GM19239 (cell line): ENCODE measurements around the gene ANKS1A.
"Not testable (repeated sequence)": the region's sequence is repeated elsewhere in the genome, so short reads cannot be mapped to it uniquely, and the experiment has no call there.

Experiments used
- DNase-seq: peaks from one replicate; pipeline ENCODE4 v3.0.0; 2011; ENCODE audit warnings: low spot score; ENCODE audit not compliant: insufficient read length
- FAIRE-seq: peaks from 2 replicates; lab custom pipeline; 2011; peaks lifted over from hg19 to GRCh38; lab: Jason Lieb, UNC

ANKS1A gene

DNA sequence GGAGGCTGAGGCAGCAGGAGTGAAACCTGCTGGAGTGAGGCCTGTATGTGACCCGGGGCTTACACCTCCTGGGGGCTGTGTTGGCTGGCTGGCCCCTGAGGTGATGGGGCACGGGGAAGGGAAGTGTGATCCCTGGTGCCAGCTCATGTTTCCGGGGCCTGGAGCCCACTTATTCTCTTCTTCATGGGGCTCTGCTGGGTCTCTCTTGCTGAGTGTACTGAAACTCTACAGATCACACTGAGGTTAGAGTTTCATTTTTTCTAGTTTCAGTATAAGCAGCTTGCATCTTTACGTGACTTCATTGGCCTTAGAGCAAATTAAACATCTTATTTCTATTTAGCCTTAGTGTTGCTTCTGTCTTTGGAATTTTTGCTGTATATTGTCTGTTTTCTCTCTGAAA, 96.2 kb downstream of the ANKS1A start:
- DNase-seq (no peak), FAIRE-seq (no peak)

- FAIRE-seq (peak; percentile 76), DNase-seq (peak; percentile 50)
These were observed 97.8 kb downstream of the ANKS1A start for GRCh38 chr6:34986845-34987246.

GRCh38 chr6:34987506-34987905, 98.5 kb downstream of the ANKS1A start:
- no peak for FAIRE-seq
- no peak for DNase-seq

DNA sequence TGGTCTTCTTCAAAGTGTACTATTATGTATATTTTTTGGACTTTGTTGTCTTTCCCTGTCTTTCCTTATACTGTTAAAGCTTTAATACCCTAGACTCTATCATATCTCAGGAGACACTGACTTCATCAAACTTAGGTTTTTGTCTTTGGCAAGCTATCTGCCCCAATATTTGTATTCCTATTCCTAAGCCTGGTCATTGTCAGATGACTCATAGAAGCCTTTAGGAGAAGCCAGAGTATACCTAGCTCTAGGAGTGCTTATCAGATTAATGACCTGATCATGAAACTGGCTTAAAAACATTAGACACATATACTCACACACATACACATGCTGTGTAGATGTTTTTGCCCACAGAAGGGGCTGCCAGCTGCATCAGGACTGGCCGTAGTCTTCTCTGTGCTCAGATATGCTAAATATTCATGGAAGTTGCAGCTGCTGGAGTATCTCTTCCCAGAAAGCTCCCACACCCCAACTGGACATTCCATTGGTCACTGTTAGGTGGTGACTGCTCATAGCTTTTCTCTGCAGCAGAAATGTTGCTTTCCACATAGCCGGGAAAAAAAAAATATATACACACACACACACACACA, 102.0 kb downstream of the ANKS1A start:
- FAIRE-seq (no peak), DNase-seq (no peak)

- DNase-seq (no peak), FAIRE-seq (no peak)
These were observed 103.3 kb downstream of the ANKS1A start for GRCh38 chr6:34992376-34992775.

DNA sequence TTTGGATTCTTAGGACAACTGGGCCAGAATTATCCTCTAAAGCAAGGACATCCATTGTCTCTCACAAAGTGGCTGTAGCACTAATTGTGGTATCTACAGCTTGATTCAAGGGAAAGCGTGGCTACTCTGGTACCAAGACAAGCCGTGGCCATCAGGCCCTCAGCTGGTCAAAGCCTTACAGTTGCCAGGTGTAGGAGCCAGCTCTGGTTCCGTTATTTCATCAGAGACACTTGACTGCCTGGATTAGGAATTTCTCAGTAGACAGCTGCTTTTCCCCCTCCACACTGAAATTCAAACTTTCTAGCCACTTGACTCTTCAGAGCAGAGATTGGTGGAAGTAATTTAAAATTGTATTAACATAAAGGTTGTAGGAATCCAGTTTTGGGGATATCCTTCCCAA, 104.2 kb downstream of the ANKS1A start:
- FAIRE-seq (no peak), DNase-seq (no peak)

DNA sequence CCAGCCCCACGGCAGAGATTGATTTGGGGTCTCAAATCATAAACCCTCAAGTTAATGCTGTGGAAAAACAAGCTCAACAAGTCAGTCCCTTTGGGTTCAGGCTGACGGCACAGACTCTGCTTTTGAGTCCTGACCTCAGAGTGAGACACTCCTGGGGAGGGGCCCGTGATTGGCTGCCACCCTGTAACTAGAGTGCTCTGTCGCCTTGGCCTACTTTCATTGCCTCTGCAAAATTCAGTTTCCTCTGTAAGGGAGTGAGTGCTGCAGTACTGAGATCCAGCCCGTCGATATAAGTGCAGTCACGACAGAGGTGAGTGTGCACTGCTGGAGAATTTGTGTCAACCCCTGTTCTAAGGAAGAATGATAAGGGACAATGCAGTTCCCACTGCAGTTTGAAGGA, 105.6 kb downstream of the ANKS1A start:
- DNase-seq (no peak), FAIRE-seq (no peak)

- not testable (repeated sequence) for DNase-seq, FAIRE-seq
These were observed 109.4 kb downstream of the ANKS1A start for GRCh38 chr6:34998417-34998816.

GRCh38 chr6:34999153-34999552, 110.1 kb downstream of the ANKS1A start:
- FAIRE-seq, DNase-seq: not testable (repeated sequence)

GRCh38 chr6:34999962-35000361, 110.9 kb downstream of the ANKS1A start:
- not testable (repeated sequence) for DNase-seq, FAIRE-seq

DNA sequence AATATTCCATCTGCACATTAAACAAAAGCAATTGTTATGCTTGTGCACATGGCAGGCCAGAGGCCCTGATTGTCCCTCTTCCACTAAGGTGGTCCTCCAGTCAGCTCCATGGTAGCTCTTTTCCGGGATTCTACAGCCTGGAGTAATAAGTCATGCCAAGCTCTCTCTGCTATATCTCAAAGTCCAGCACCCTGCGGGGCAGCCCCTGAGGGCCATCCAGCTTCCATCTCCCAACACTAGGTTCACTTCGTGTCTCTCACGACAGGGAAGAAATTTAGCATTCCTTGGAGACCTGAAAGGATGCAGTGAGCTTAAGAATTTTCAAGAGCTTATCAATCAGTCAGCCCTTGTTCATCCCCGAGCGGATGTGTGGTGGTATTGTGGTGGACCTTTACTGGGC, 112.3 kb downstream of the ANKS1A start:
- DNase-seq, FAIRE-seq: not testable (repeated sequence)

GRCh38 chr6:35003886-35004530, 115.0 kb downstream of the ANKS1A start:
- not testable (repeated sequence) for FAIRE-seq, DNase-seq

DNA sequence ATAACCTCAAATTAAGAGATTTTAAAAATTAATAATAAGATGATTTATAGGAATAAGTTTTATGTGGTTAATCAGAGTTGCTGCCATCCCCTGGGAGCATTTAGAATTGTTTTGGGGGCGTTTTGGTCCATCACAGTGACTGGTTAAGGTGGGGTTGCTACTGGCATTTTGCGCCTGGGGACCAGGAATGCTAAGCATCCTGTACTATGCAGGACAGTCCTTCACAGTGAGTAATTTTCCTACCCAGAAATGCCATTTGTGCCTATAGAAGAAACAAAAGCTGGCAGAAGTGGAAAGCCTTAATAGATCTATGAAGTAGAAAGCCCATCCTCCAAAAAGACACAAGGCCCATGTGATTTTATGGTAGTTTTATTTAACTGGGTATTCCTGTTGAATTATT, 118.0 kb downstream of the ANKS1A start:
- DNase-seq = no peak
- no peak for FAIRE-seq

DNA sequence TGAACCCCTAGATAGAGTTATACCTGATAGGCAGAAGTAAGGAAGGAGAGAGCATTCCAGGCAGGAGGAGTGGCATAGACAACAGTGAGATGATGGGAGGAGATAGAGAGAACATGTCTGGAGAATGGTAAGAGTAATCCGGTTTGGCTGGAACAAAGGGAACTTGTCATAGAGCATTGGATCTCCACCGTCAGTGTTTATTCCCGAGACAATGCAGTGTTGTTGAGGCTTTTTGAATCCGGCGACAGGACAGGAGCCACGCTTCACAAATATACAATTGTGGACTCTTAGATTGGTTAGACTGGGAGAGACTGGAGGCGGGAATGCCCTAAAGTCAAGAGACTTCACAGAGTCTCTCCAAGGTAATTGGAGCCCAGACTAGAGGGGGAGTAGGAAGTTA, 119.8 kb downstream of the ANKS1A start:
- no peak for DNase-seq
- no peak for FAIRE-seq

DNA sequence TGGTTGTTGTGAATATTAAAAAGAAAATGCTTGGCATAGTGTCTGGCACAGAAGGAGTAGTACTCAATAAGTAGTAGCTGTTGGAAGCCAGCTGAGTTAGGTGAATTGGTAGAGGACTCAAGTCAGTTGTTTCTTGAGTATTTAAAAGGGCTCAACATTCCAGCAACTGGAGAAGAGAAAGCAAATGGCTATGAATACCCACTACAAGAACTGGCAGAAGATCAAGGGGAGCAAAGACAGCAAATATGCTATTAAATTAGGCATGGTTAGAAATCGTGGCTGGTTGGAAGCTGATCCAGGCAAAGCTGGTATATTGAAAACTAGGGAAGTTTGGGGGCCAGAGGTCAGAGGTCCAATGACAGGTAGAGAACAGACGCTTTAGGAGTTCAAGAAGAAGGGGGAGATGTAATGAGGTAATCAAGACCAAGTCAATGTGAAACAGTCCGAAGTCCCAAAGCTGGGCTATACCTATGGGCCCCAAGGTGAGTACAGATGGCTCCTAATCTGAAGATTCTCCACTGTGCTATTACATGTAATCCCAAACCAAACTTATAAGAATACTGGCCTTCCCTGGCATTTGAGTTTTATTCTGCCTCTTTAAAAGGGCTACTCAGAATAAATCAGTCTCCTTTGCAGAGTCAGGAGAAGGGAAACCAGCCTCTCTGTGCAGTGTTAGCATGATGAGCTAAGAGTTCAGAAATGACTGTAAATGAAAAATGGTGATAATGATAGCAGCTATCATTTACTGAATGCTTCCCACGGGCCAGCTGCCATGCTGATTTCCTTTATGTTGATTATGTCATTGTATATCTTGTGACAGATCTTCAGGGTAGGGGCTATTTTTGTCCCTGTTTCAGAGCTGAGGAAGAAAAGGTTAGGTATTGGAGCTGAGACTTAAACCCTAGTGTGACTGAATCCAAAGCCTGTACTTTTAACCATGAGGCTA, 122.3 kb downstream of the ANKS1A start:
- no peak for FAIRE-seq
- no peak for DNase-seq

GRCh38 chr6:35013701-35014100, 124.6 kb downstream of the ANKS1A start:
- DNase-seq (no peak), FAIRE-seq (no peak)

DNA sequence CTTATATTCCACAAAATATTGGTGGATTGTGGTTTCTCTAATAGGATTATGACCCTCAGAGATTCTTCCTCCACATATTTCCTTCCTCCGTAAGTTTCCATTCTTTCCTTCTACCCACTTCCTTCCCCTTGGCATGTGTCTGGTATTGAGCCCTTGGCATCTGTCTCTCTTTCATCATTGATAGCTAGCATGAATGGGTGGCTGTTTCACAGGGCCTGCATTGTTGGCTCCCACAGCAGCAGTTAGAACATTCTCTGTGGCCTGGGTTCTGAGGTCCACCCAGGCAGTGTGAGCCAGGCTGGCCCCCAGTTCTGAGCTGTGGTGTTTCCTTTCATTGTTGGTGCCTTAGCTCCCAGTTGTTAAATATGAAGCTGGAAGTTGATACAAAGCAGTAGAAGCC, 125.3 kb downstream of the ANKS1A start:
- no peak for DNase-seq
- no peak for FAIRE-seq

GRCh38 chr6:35014786-35015185, 125.7 kb downstream of the ANKS1A start:
- FAIRE-seq (no peak), DNase-seq (no peak)

- no peak for FAIRE-seq
- no peak for DNase-seq
These were observed 126.4 kb downstream of the ANKS1A start for GRCh38 chr6:35015476-35015875.

GRCh38 chr6:35015996-35016395, 126.9 kb downstream of the ANKS1A start:
- DNase-seq (no peak), FAIRE-seq (no peak)
